ENCODE results near the gene CCR4.
"Not testable (repeated sequence)": the region's sequence is repeated elsewhere in the genome, so short reads cannot be mapped to it uniquely, and the experiment has no call there.

The CCR4 gene

DNA sequence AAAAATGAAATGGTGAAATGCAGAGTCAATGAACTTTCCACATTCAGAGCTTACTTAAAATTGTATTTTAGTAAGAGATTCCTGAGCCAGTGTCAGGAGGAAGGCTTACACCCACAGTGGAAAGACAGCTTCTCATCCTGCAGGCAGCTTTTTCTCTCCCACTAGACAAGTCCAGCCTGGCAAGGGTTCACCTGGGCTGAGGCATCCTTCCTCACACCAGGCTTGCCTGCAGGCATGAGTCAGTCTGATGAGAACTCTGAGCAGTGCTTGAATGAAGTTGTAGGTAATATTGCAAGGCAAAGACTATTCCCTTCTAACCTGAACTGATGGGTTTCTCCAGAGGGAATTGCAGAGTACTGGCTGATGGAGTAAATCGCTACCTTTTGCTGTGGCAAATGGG, 3.1 kb downstream of the CCR4 start:
- no peak for DNase-seq

DNA sequence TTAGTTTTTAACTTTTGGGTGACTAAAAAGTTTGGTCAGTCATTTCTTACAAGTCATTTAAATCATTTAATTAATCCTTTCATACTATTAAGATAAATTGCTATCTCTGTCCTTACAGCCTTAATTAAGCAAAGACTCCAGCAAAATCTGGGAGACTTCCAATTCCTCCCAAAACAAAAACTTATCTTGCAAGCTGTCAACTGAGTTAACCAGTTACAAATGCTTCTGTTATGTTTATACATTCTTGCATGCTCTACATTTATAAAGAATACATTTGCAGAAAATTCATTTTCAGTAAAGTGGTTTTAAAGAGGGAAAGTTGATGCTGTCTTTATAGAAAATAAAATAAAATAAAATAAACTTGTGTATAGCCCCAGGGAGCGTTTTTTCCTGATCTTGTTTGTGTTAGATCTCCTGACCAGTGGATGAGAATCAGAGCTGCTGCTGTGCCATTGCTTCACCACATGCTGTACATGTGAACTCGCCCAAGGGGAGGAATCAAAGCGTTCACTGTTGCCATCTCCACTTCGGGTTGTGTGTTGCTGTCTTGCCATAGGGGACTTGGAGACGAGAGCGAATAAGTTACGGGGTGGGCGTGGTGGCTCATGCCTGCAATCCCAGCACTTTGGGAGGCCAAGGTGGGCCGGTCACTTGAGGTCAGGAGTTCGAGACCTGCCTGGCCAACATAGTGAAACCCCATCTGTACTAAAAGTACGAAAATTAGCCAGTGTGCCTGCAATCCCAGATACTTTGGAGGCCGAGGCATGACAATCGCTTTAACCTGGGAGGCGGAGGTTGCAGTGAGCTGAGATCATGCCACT, 5.5 kb downstream of the CCR4 start:
- no peak for DNase-seq

GRCh38 chr3:32958509-32958908, 7.1 kb downstream of the CCR4 start:
- DNase-seq = no peak

GRCh38 chr3:32959371-32959770, 7.9 kb downstream of the CCR4 start:
- no peak for DNase-seq

GRCh38 chr3:32960404-32961170, 9.1 kb downstream of the CCR4 start:
- DNase-seq = no peak

- DNase-seq = no peak
Measured at GRCh38 chr3:32961189-32961715, 9.8 kb downstream of the CCR4 start.

GRCh38 chr3:32963871-32964270, 12.4 kb downstream of the CCR4 start:
- DNase-seq = no peak

GRCh38 chr3:32964781-32965180, 13.3 kb downstream of the CCR4 start:
- not testable (repeated sequence) for DNase-seq

- not testable (repeated sequence) for DNase-seq
Measured at GRCh38 chr3:32965617-32966213, 14.3 kb downstream of the CCR4 start.

DNA sequence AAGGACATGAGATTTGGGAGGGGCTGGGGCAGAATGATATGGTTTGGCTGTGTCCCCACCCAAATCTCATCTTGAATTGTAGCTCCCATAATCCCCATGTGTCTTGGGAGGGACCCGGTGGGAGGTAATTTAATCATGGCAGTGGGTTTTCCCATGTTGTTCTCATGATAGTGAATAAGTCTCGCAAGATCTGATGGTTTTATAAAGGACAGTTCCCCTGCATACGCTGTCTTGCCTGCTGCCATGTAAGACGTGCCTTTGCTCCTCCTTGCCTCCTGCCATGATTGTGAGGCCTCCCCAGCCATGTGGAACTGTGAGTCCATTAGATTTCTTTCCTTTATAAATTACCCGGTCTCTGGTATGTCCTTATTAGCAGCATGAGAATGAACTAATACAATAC, 15.2 kb downstream of the CCR4 start:
- not testable (repeated sequence) for DNase-seq

- DNase-seq = no peak
Measured at GRCh38 chr3:32968166-32968919, 16.9 kb downstream of the CCR4 start.

GRCh38 chr3:32968920-32969389, 17.5 kb downstream of the CCR4 start:
- no peak for DNase-seq

DNA sequence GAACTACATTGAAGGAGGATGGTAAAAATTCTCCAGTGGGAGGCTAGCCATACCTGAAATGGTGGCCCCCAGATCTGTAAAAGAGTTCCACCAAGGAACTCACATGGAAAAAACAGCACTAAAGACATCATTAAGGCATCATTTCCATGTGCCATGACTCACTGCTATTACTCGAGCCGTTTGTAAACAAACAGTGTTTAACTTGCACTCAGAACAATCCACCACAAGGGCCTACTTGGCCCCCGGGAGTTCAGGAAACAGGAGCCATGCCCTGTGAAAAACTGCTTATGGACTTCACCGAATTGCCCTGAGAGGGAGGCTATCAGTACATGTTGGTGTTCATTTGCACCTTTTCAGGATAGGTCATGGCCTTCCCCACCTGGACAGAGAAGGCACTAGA, 18.2 kb downstream of the CCR4 start:
- no peak for DNase-seq

- not testable (repeated sequence) for DNase-seq
Measured at GRCh38 chr3:32971291-32971690, 19.8 kb downstream of the CCR4 start.

DNA sequence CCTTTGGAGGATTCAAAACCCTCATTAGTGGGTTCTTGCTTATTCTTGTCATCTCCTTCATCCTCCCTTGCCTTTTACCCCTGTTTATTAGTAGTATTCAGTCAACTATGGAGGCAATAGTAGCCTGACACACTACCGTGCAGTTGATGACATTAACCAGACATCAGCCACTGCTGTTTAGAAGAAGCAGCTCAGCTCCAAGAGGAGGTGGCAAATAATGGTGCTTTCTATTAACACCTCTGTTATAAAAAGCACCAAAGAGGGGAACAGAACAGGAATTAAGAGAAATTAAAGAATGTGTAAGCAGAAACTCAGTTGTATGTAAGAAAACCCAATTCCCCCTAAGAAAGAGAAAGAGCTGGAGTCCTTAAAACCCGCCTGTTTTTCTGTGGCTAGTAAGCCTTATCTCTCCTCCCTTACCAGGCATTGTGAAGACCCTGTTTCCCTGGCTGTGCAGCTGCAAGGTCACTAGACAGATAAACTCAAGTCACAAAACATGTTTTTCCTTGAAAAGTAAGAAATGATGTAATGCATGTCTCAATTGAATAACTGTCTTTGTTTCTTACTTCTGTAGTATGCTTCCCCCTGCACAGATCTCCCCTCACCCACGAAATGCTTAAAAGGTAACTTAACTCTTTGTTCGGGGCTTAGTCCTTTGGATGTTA, 21.2 kb downstream of the CCR4 start:
- no peak for DNase-seq

- DNase-seq = no peak
Measured at GRCh38 chr3:32973982-32974381, 22.5 kb downstream of the CCR4 start.

- no peak for DNase-seq
Measured at GRCh38 chr3:32975891-32976595, 24.6 kb downstream of the CCR4 start.

DNA sequence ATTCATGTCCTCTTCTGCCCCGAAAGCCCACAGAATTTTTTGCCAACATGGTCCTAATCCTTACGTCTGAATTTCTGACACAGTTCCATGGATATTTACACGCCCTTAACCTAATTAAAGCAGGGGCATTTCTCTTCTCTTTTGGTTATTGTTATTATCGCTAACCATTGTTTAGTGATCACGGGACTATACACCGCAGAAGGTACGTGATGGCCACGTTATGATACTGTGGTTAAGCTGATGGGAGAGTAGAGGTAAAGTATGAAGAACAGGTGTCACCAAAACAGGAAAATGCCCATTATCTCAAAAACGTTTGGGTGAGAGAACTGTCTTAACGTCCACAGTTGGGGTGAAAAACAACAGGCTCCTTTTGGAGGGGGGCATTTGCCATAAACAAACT, 26.4 kb downstream of the CCR4 start:
- DNase-seq = no peak

GRCh38 chr3:32978331-32978730, 26.9 kb downstream of the CCR4 start:
- DNase-seq = no peak

- no peak for DNase-seq
Measured at GRCh38 chr3:32983124-32983523, 31.7 kb downstream of the CCR4 start.

GRCh38 chr3:32984918-32985317, 33.5 kb downstream of the CCR4 start:
- not testable (repeated sequence) for DNase-seq

Data from NCI-H2171 treated with DMSO at 0.1 percent for 48 hours (cell line).